ENCODE measurements around the gene KNDC1.

DNA sequence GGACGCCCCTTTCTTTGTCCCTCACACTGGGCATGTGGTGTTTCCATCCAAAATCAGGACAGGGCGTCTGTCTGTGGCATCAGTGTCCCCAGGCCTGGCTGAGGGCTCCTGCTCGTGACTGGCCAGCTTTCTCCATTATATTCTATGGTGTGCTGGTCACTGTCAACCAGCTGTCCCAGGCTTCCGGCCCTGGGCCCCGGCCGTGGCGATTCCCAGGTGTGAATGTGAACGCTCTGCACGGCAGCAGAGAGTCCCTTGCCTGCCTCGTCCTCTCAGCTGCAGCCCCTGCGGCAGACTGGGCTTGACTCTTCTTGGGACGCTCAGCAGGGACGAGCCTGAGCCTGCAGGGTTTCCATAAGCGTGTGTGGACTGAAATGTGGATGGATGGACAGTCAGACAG, 64.1 kb downstream of the KNDC1 start:
- TF ChIP-seq GATA2 (IDR thresholded peaks at IDR 0.05; ENCODE audit: low read depth, low read length) (no peak), GATA3 (IDR thresholded peaks at IDR 0.05; ENCODE audit: low read depth, low read length) (no peak)

Data from SH-SY5Y (cell line).